HG02763 (cell line): ENCODE results near the gene ENGASE.

Experiments
- ATAC-seq: cut with Tn5 transposase; IDR thresholded peaks from one replicate; pipeline ENCODE4 v1.9.1; 2021; ENCODE audit warnings: mild to moderate bottlenecking, moderate library complexity; ENCODE audit not compliant: unreplicated experiment

The ENGASE gene

DNA sequence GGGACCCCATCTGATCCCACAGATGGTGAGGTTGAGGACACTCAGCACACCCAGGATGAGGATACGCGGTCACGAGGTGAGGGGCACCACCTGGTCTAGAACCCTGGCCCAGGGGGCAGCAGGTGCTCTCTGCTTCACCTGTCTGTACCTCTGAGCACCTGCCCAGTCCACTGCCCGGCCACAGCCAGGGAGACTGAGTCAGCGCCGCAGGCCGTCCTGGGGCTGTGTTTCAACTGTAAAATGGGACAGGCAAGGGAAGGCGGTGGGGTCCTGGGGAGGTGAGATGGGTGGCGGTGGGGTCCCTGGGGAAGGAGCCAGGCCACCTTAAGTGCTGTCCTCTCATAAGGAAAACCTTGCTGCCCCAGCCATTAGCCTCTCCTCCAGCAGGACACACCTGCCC lies 60.4 kb downstream of the ENGASE start:
- ATAC-seq, result no peak

- no peak for ATAC-seq
Observed at GRCh38 chr17:79135628-79136405, 61.2 kb downstream of the ENGASE start.
